Measurements from ENCODE around the gene FAM78A. TPM values are rescaled to one million over a fixed set of nuclear protein-coding genes. Genes with fewer than 3 reads are reported as not detected.
"Not testable (repeated sequence)": the region's sequence is repeated elsewhere in the genome, so short reads cannot be mapped to it uniquely, and the experiment has no call there.

FAM78A gene
- total RNA-seq, 1 experiment from 2014 or later = not detected

DNA sequence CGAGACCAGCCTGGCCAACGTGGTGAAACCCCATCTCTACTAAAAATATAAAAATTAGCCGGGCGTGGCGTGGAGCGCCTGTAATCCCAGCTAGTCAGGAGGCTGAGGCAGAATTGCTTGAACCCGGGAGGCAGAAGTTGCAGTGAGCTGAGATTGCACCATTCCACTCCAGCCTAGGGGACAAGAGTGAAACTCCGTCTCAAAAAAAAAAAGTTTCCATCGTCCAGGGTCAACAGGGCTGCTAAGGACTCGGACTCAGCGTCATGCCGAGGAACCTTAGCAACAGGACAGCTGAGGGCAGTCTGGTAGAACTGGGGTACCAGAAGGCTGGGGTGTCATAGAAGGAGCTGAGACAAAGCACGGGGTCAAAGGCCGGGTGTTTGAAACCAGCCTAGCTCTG, 21.7 kb downstream of the FAM78A start:
- no peak for DNase-seq
- no TSS peak for BruUV-seq (replicated peaks)
- intact Hi-C loops (cut with micrococcal nuclease; ENCODE audit: unreplicated experiment) = no loop called here
- TF ChIP-seq CTCF (IDR thresholded peaks at IDR 0.05; ENCODE audit: unreplicated experiment) = no peak
- Mint-ChIP-seq H3K36me3 (ENCODE audit: insufficient read depth, unreplicated experiment) (no peaks in the 10 kb centered on the region), H3K4me1 (ENCODE audit: low read depth, unreplicated experiment) (no peaks in the 10 kb centered on the region), H3K27me3 (ENCODE audit: unreplicated experiment) (peaks cover 9% of the 10 kb centered on the region), H3K4me3 (ENCODE audit: low read depth, unreplicated experiment) (no peak overlapping the region), H3K9me3 (ENCODE audit: low read depth, unreplicated experiment) (no peaks in the 10 kb centered on the region), H3K27ac (ENCODE audit: unreplicated experiment) (no peak overlapping the region)
- CTCF ChIA-PET = interaction anchor here (0.6 kb wide), 2 partner anchors 63 to 1271 kb away, joined by 3 to 5 read pairs; no protein-coding TSS in a partner anchor

DNA sequence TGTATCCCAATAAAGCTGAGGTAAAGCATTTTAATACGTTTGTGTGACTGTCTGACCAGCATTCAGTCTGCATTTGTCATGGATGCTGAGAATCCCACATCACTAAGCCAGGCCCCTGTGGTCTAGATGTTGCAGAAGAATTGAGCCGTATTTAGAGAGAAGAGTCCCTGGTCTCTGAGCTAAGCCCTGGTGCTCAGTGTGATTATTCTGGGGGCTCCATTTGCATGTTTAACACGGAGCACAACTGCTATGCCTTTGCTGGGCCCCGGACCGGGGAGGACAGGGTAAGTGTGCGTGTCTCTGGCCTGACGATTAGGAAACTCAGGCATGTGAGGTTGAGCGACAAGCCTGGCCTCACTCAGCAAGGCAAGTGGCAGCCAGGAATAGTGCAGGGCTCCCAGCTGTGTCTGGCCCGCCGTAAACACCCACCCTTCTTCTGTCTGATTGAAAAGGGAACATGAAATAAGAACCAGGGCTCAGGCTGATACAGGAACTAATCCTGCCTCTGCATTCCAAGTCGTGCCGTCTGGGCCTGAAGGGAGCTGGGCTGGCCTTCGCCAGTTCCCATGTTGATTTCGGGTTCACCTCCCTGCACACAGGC, 22.3 kb downstream of the FAM78A start:
- Mint-ChIP-seq H3K27me3 (ENCODE audit: unreplicated experiment) (peaks cover 2% of the 10 kb centered on the region), H3K4me3 (ENCODE audit: low read depth, unreplicated experiment) (no peak overlapping the region), H3K9me3 (ENCODE audit: low read depth, unreplicated experiment) (no peaks in the 10 kb centered on the region), H3K27ac (ENCODE audit: unreplicated experiment) (no peak overlapping the region), H3K4me1 (ENCODE audit: low read depth, unreplicated experiment) (no peaks in the 10 kb centered on the region), H3K36me3 (ENCODE audit: insufficient read depth, unreplicated experiment) (no peaks in the 10 kb centered on the region)
- BruUV-seq (replicated peaks) = no TSS peak
- no peak for TF ChIP-seq CTCF (IDR thresholded peaks at IDR 0.05; ENCODE audit: unreplicated experiment)
- CTCF ChIA-PET = interaction anchor here (0.6 kb wide), 1 partner anchor 1272 kb away, joined by 3 read pairs; no protein-coding TSS in a partner anchor
- intact Hi-C loops (cut with micrococcal nuclease; ENCODE audit: unreplicated experiment) = no loop called here
- no peak for DNase-seq

DNA sequence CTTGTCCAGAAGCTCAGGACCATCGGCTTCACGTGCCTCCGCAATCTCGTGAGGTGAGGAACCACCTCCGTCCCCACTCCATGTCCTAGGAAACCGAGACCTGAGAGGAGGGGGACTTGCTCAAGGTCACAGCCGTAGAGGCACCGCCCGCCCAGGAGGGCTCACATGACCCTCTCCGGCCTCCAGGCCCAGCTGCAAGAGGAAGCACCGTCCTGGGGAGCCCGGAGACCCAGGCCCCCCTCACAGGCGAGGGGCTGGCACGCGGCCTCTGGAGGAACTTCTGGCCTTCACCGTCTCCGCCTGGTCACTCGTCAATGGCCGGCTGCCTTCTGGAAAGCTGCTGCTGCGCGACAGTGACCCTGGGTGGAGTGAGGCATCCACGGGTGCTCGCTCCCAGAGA, 24.2 kb downstream of the FAM78A start:
- Mint-ChIP-seq H3K9me3 (ENCODE audit: low read depth, unreplicated experiment) (no peaks in the 10 kb centered on the region), H3K27ac (ENCODE audit: unreplicated experiment) (no peak overlapping the region), H3K4me1 (ENCODE audit: low read depth, unreplicated experiment) (no peaks in the 10 kb centered on the region), H3K27me3 (ENCODE audit: unreplicated experiment) (no peaks in the 10 kb centered on the region), H3K36me3 (ENCODE audit: insufficient read depth, unreplicated experiment) (no peaks in the 10 kb centered on the region), H3K4me3 (ENCODE audit: low read depth, unreplicated experiment) (no peak overlapping the region)
- no TSS peak for BruUV-seq (replicated peaks)
- intact Hi-C loops (cut with micrococcal nuclease; ENCODE audit: unreplicated experiment) = no loop called here
- CTCF ChIA-PET = no interaction called here
- no peak for TF ChIP-seq CTCF (IDR thresholded peaks at IDR 0.05; ENCODE audit: unreplicated experiment)
- no peak for DNase-seq

DNA sequence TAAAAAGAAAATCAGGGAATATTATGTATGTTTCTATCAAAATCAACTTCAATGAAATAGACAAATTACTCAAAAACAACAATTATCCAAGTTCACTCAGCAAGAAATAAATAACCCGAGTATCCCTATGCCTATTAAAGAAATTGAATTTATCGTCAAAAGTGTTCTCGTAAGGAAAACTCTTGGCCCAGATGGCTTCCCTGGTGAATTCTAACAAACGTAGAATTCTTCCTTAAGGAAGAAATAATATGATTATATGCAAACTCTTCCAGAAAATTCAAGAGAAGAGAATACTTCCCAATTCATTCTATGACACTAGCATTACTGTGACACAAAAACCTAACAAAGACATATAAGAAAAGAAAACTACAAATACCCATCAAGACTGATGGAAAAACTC, 29.7 kb downstream of the FAM78A start:
- no peak overlapping the region for H3K27ac Mint-ChIP-seq (ENCODE audit: unreplicated experiment)
- no peak overlapping the region for H3K4me3 Mint-ChIP-seq (ENCODE audit: low read depth, unreplicated experiment)

DNA sequence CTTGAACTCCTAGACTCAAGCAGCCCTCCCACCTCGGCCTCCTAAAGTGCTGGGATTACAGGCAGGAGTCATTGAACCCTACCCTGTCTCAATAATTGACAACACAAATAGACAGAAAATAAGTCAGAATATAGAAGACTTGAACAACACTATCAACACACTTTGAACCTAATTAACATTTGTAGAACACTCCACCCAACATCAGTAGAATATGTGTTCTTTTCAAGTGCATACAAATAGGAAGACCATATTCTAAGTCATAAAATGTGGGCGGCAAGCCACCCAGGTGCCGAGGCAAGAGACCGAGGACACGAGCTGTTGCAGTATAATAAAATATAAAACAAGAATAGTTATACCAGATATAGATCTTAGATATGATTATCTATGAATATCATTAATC, 32.0 kb downstream of the FAM78A start:
- H3K4me3 Mint-ChIP-seq (ENCODE audit: low read depth, unreplicated experiment); H3K9me3 Mint-ChIP-seq (ENCODE audit: low read depth, unreplicated experiment); H3K4me1 Mint-ChIP-seq (ENCODE audit: low read depth, unreplicated experiment); H3K36me3 Mint-ChIP-seq (ENCODE audit: insufficient read depth, unreplicated experiment); CTCF ChIA-PET; DNase-seq; H3K27ac Mint-ChIP-seq (ENCODE audit: unreplicated experiment); intact Hi-C loops (cut with micrococcal nuclease; ENCODE audit: unreplicated experiment); BruUV-seq (replicated peaks); H3K27me3 Mint-ChIP-seq (ENCODE audit: unreplicated experiment): not testable (repeated sequence)

More for the DNA sequence above, 29.7 kb downstream of the FAM78A start:
- CTCF ChIA-PET = interaction anchor here (0.7 kb wide), 2 partner anchors 100 to 845 kb away, joined by 3 read pairs; no protein-coding TSS in a partner anchor
- DNase-seq = no peak
- intact Hi-C loops (cut with micrococcal nuclease; ENCODE audit: unreplicated experiment) = no loop called here
- Mint-ChIP-seq H3K9me3 (ENCODE audit: low read depth, unreplicated experiment) (no peaks in the 10 kb centered on the region), H3K36me3 (ENCODE audit: insufficient read depth, unreplicated experiment) (no peaks in the 10 kb centered on the region), H3K27me3 (ENCODE audit: unreplicated experiment) (no peaks in the 10 kb centered on the region), H3K4me1 (ENCODE audit: low read depth, unreplicated experiment) (peaks cover 8% of the 10 kb centered on the region)
- TF ChIP-seq CTCF (IDR thresholded peaks at IDR 0.05; ENCODE audit: unreplicated experiment) = no peak
- no TSS peak for BruUV-seq (replicated peaks)

All from Calu3 (cell line).